Nasal cavity respiratory epithelium epithelial cell of viscerocranial mucosa (primary cell): Measurements from ENCODE around the gene PLPP7. TPM values are rescaled to one million over a fixed set of nuclear protein-coding genes. Genes with fewer than 3 reads are reported as not detected.

Experiments
- total RNA-seq: library from RNA; depleted of rRNA; stranded (reverse); fragments of >200 nt; gene quantifications from 2 replicates; pipeline ENCODE4 v1.2.3, GENCODE V29; 2014

The PLPP7 gene
- under 0.01 TPM in 1 of 2 replicates, not detected in the other for total RNA-seq

DNA sequence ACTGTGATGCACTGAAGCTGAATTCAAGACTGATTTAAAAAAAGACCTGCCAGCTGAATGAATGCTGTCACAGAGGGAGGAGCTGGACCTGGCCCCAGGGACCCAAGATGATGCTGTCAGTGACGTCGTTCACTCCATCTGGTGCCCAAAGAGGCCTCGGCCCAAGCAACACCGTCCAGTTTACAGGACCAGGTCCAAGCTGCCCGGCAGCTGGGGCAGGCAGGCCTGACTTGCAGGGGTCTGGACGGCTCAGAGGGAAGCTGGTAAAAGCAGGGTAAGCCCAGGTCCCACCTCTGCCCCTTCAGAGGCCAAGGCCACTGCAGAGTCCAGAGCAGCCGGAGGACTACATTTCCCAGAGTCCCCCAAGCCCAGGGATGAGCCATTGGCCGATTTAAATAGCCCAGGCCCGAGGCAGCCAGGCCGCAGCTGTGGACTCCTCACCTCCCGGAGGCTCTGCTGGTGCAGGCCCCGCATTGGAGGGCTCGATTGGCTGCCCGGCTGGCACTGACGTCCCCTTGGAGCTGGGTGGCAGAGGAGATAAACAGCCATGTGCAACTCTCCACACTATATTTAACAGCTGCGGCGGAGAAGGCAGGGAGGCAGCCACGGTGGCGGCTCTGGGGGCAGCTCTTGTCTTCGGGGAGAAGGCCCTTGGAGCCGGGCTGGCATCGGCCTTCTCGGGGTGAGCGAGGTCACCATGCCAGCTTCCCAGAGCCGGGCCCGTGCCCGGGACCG is at the start of gene PLPP7:
Gene PLPP7 (plus strand): TSS at position 423 of the 735 bp plus-strand sequence. CDS start 275 bp downstream, at position 698.

DNA sequence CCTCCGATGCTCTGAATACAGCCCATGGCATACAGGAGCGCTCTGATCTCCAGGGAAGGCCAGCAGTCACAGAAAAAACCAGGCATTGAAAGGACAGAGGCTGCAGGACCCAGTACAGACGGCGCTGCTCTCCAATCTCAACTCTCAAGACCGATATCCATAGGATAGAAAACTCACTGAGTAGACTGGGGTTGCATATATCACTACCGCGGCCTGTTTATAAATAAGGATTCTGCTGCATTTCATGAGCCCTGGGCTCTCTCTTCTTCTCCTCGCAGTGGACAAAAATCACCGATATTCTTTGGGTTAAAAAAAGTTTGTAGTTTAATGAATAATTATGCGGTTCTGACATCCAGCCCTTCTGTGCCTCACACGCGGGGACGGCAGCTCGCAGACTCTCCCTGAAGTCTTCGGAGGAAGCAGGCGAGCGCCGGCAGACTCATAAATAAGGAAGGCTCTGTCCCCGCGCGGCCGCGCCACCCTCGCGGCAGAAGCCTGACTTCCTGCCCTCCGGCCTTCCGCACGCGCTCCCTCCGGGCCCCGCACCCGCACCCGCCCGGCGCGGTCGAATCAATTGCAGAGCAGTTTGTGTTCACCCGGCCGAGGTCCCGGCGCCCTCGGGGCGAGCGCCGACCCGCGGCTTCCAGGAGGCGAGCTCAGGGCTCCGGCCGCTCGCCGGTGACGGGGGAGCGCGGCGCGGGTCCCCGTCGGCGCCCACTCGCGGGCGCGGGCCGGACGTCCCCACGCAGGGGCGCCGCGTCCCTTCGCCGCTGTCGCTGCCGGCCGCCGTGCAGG is 13.2 kb upstream of the PLPP7 start, which contains the start of gene FAM78A:
Gene FAM78A (minus strand): TSS at position 417 of the 795 bp plus-strand sequence. CDS start 331 bp downstream, at position 86.

Other genes starting within 250 kb of the PLPP7 start
- 0.36 and 12.3 TPM in 2 replicates for gene AIF1L, start 193.2 kb upstream of the PLPP7 start, total RNA-seq
- 13.7 and 22.4 TPM in 2 replicates for gene NUP214, start 164.1 kb upstream of the PLPP7 start, total RNA-seq
- 0.34 and 0.71 TPM in 2 replicates for gene FAM78A, start 13.2 kb upstream of the PLPP7 start, total RNA-seq
- gene PRRC2B, start 104.4 kb downstream of the PLPP7 start, total RNA-seq = 49.2 and 153 TPM in 2 replicates
- 11.3 and 19.6 TPM in 2 replicates for gene POMT1, start 213.2 kb downstream of the PLPP7 start, total RNA-seq
- gene UCK1, start 241.5 kb downstream of the PLPP7 start, total RNA-seq = 20.5 and 21.4 TPM in 2 replicates